Neural cell (in vitro differentiated cells): ENCODE results near the gene FSCN2. TPM values are rescaled to one million over a fixed set of nuclear protein-coding genes. Genes with fewer than 3 reads are reported as not detected.

Experiments
- H2AFZ ChIP-seq: fragments of 200-600, 300-800 bp; sonication (generic), shearing (Covaris generic); 2 replicates; pipeline ENCODE4 v1.6.0; 2014; ENCODE audit warnings: low read depth, mild to moderate bottlenecking, antibody characterized with exemption, low read length, moderate library complexity
- H3F3A ChIP-seq: fragments of 200-600 bp; shearing (Covaris generic); 2 replicates; pipeline ENCODE4 v1.6.1; 2016; ENCODE audit warnings: mild to moderate bottlenecking, moderate library complexity, mixed read lengths, antibody characterized with exemption, low read length; ENCODE audit not compliant: insufficient read depth, poor library complexity, severe bottlenecking
- H3K27ac ChIP-seq: fragments of 200-600, 300-800 bp; sonication (generic), shearing (Covaris generic); 2 replicates; pipeline ENCODE4 v1.5.1; 2014; ENCODE audit warnings: mild to moderate bottlenecking, low read length, moderate library complexity
- H3K27me3 ChIP-seq: fragments of 300-800, 200-600 bp; sonication (generic), shearing (Covaris generic); 2 replicates; pipeline ENCODE4 v1.6.0; 2014; ENCODE audit warnings: mild to moderate bottlenecking, low read depth, low read length, moderate library complexity; ENCODE audit not compliant: insufficient read depth
- H3K36me3 ChIP-seq: fragments of 300-800, 200-600 bp; sonication (generic), shearing (Covaris generic); 2 replicates; pipeline ENCODE4 v1.5.1; 2014; ENCODE audit warnings: mild to moderate bottlenecking, antibody characterized with exemption, low read length, moderate library complexity; ENCODE audit not compliant: insufficient read depth
- H3K4me2 ChIP-seq: fragments of 300-800, 200-600 bp; sonication (generic), shearing (Covaris generic); 2 replicates; pipeline ENCODE4 v1.6.0; 2014; ENCODE audit warnings: mild to moderate bottlenecking, low read length
- H3K4me3 ChIP-seq: fragments of 300-800, 200-600 bp; sonication (generic), shearing (Covaris generic); 2 replicates; pipeline ENCODE4 v1.5.1; 2014; ENCODE audit warnings: mild to moderate bottlenecking, low read length, moderate library complexity
- H3K79me2 ChIP-seq: fragments of 200-600 bp; shearing (Covaris generic); replicated peaks from 2 replicates; pipeline ENCODE4 v1.6.0; 2014; ENCODE audit warnings: mild to moderate bottlenecking, low read length, moderate library complexity; ENCODE audit not compliant: insufficient read depth
- H3K9ac ChIP-seq: fragments of 300-800, 200-600 bp; sonication (generic), shearing (Covaris generic); 2 replicates; pipeline ENCODE4 v1.6.1; 2016; ENCODE audit warnings: mild to moderate bottlenecking, low read length, mixed read lengths
- H3K9me2 ChIP-seq: fragments of 200-600 bp; shearing (Covaris generic); 2 replicates; pipeline ENCODE4 v1.6.1; 2016; ENCODE audit warnings: mild to moderate bottlenecking, low read length, mixed read lengths; ENCODE audit not compliant: insufficient read depth
- H3K9me3 ChIP-seq: fragments of 200-600, 300-800 bp; sonication (generic), shearing (Covaris generic); 2 replicates; pipeline ENCODE4 v1.6.1; 2016; ENCODE audit warnings: mild to moderate bottlenecking, mixed run types, low read length, moderate library complexity, mixed read lengths
- H4K20me1 ChIP-seq: fragments of 200-600 bp; shearing (Covaris generic); 2 replicates; pipeline ENCODE4 v1.6.1; 2016; ENCODE audit warnings: mild to moderate bottlenecking, mixed run types; ENCODE audit not compliant: insufficient read depth
- EP300 ChIP-seq: fragments of 450-650 bp; conservative IDR thresholded peaks from 2 replicates; pipeline ENCODE4 v1.6.1; 2014; ENCODE audit warnings: antibody characterized with exemption, mild to moderate bottlenecking, moderate library complexity; ENCODE audit not compliant: poor library complexity, severe bottlenecking
- EZH2 ChIP-seq: fragments of 200-600, 300-800 bp; shearing (Covaris generic), sonication (generic); IDR thresholded peaks from 2 replicates; pipeline ENCODE4 v1.6.1; 2014; ENCODE audit warnings: antibody characterized with exemption, low read length, borderline replicate concordance, mild to moderate bottlenecking; ENCODE audit not compliant: insufficient read depth, poor library complexity, severe bottlenecking
- MXI1 ChIP-seq: fragments of 450-650 bp; conservative IDR thresholded peaks from 2 replicates; pipeline ENCODE4 v1.6.1; 2014; ENCODE audit warnings: antibody characterized with exemption, mild to moderate bottlenecking; ENCODE audit not compliant: poor library complexity, severe bottlenecking
- POLR2AphosphoS5 ChIP-seq: IDR thresholded peaks from 2 replicates; pipeline ENCODE4 v1.6.1; 2012
- RAD21 ChIP-seq: fragments of 450-650 bp; conservative IDR thresholded peaks from 2 replicates; pipeline ENCODE4 v1.6.1; 2014; ENCODE audit warnings: antibody characterized with exemption, mild to moderate bottlenecking, moderate library complexity
- SMC3 ChIP-seq: fragments of 450-650 bp; conservative IDR thresholded peaks from 2 replicates; pipeline ENCODE4 v1.6.1; 2014; ENCODE audit warnings: antibody characterized with exemption, mild to moderate bottlenecking, moderate library complexity; ENCODE audit not compliant: poor library complexity
- TAF1 ChIP-seq: IDR thresholded peaks from 2 replicates; pipeline ENCODE4 v1.6.1; 2012; ENCODE audit warnings: low read depth
- polyA plus RNA-seq: library from polyadenylated mRNA; depleted of rRNA; stranded (reverse); fragments of >200 nt; gene quantifications from 2 replicates; pipeline ENCODE4 v1.2.3, GENCODE V29; 2014
- TF ChIP-seq, protein P1 (sequence below): fragments of 450-650 bp; IDR thresholded peaks from 2 replicates; pipeline ENCODE4 v1.5.1; 2014; ENCODE audit warnings: antibody characterized with exemption, mild to moderate bottlenecking, moderate library complexity; ENCODE audit not compliant: poor library complexity, severe bottlenecking
- TF ChIP-seq, protein P2 (sequence below): IDR thresholded peaks from 2 replicates; pipeline ENCODE4 v1.6.1; 2012; ENCODE audit warnings: borderline replicate concordance

FSCN2 gene
- polyA plus RNA-seq, 1 donor from 2014 or later, result 4.8 TPM

DNA sequence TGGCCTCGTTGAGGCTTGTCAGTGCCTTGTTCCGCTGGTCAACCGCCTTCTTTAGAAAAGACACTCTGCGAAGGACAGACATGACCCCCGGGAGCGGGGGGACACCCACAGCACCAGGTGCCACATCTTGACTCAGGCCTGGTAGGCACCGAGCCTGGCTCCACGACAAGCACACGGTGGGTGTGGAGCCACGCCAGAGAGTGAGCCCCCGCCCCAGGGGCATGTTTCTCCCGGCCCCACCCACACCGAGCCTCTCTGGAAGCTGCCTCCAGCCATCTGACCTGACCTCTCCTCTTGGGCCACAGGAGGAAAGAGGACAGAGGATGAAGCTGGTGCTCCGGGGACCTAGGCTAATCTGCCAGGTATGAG is 19.4 kb downstream of the FSCN2 start:
- peaks cover 13% of the 10 kb centered on the region for H3K79me2 ChIP-seq
- H4K20me1 ChIP-seq, result no peaks in the 10 kb centered on the region
- H3K4me3 ChIP-seq, result no peak overlapping the region
- no peaks in the 10 kb centered on the region for H3K36me3 ChIP-seq
- no peak overlapping the region for H3K27ac ChIP-seq
- no peaks in the 10 kb centered on the region for H3F3A ChIP-seq
- no peak overlapping the region for H3K9ac ChIP-seq
- H3K9me3 ChIP-seq, result no peaks in the 10 kb centered on the region
- H3K4me2 ChIP-seq, result no peak overlapping the region
- TF ChIP-seq RAD21, result no peak
- TF ChIP-seq, protein P1, sequence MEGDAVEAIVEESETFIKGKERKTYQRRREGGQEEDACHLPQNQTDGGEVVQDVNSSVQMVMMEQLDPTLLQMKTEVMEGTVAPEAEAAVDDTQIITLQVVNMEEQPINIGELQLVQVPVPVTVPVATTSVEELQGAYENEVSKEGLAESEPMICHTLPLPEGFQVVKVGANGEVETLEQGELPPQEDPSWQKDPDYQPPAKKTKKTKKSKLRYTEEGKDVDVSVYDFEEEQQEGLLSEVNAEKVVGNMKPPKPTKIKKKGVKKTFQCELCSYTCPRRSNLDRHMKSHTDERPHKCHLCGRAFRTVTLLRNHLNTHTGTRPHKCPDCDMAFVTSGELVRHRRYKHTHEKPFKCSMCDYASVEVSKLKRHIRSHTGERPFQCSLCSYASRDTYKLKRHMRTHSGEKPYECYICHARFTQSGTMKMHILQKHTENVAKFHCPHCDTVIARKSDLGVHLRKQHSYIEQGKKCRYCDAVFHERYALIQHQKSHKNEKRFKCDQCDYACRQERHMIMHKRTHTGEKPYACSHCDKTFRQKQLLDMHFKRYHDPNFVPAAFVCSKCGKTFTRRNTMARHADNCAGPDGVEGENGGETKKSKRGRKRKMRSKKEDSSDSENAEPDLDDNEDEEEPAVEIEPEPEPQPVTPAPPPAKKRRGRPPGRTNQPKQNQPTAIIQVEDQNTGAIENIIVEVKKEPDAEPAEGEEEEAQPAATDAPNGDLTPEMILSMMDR, result no peak
- H3K9me2 ChIP-seq, result no peaks in the 10 kb centered on the region
- H2AFZ ChIP-seq, result no peak overlapping the region
- peaks cover 3% of the 10 kb centered on the region for H3K27me3 ChIP-seq

DNA sequence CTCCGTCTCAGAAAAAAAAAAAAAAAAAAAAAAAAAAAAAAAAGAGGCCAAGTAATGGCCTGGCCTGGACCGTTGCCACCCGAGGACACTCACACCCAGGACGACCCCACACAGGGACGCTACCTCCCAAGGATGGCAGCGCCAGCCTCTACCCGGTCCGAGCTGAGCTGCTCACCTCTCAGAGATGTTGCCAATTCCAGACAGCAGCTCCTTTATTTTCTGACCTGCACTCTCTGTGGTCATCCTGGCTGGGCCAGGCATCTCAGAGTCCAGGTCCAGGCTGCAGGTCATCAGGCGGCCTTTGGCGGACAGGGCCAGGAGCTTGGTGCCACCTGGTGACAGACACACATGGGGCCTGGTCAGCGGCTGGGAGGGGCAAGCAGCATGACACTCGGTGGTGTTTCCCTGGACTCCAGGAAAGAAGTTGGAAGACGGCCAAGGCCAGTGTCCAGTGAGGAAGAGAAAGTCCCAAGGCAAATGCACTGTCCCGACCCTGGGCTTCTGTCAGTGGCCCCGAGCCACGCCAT is 20.9 kb downstream of the FSCN2 start:
- H3F3A ChIP-seq, result no peaks in the 10 kb centered on the region
- H3K79me2 ChIP-seq, result peaks cover 13% of the 10 kb centered on the region
- peaks cover 3% of the 10 kb centered on the region for H3K27me3 ChIP-seq
- H3K9me2 ChIP-seq, result no peaks in the 10 kb centered on the region
- no peak overlapping the region for H2AFZ ChIP-seq
- no peaks in the 10 kb centered on the region for H4K20me1 ChIP-seq
- TF ChIP-seq, protein P1, result no peak
- H3K9ac ChIP-seq, result no peak overlapping the region
- no peak overlapping the region for H3K4me2 ChIP-seq
- no peaks in the 10 kb centered on the region for H3K9me3 ChIP-seq
- no peaks in the 10 kb centered on the region for H3K36me3 ChIP-seq
- H3K4me3 ChIP-seq, result no peak overlapping the region
- H3K27ac ChIP-seq, result no peak overlapping the region

DNA sequence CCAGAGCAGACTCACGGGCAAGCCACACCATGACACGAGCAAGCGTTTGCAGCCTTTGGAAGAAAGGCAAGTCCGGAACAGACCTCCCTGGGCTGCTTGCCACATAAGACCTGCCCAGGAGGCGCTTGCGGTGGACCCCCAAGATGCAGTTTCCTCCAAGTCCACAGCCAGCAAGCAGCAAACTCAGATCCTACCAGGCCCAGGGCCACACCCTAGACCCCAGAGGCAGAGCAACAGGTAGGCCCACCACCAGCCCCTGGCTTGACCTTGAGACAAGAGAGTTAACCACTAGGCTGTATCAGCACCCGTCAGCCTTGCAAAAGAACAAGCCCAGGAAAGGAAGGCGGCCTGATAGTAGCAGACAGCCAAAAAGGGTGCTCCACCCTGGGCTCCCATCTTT is 21.6 kb downstream of the FSCN2 start:
- H3K27me3 ChIP-seq, result peaks cover 3% of the 10 kb centered on the region
- H3K79me2 ChIP-seq, result peaks cover 13% of the 10 kb centered on the region
- TF ChIP-seq TAF1, result no peak
- TF ChIP-seq, protein P1, result no peak
- TF ChIP-seq MXI1, result no peak
- TF ChIP-seq POLR2AphosphoS5, result no peak
- TF ChIP-seq EZH2, result no peak
- TF ChIP-seq EP300, result no peak
- TF ChIP-seq, protein P2, sequence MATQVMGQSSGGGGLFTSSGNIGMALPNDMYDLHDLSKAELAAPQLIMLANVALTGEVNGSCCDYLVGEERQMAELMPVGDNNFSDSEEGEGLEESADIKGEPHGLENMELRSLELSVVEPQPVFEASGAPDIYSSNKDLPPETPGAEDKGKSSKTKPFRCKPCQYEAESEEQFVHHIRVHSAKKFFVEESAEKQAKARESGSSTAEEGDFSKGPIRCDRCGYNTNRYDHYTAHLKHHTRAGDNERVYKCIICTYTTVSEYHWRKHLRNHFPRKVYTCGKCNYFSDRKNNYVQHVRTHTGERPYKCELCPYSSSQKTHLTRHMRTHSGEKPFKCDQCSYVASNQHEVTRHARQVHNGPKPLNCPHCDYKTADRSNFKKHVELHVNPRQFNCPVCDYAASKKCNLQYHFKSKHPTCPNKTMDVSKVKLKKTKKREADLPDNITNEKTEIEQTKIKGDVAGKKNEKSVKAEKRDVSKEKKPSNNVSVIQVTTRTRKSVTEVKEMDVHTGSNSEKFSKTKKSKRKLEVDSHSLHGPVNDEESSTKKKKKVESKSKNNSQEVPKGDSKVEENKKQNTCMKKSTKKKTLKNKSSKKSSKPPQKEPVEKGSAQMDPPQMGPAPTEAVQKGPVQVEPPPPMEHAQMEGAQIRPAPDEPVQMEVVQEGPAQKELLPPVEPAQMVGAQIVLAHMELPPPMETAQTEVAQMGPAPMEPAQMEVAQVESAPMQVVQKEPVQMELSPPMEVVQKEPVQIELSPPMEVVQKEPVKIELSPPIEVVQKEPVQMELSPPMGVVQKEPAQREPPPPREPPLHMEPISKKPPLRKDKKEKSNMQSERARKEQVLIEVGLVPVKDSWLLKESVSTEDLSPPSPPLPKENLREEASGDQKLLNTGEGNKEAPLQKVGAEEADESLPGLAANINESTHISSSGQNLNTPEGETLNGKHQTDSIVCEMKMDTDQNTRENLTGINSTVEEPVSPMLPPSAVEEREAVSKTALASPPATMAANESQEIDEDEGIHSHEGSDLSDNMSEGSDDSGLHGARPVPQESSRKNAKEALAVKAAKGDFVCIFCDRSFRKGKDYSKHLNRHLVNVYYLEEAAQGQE, result no peak
- TF ChIP-seq RAD21, result no peak
- TF ChIP-seq SMC3, result no peak
- H2AFZ ChIP-seq, result no peak overlapping the region
- no peak overlapping the region for H3K9ac ChIP-seq
- H3K27ac ChIP-seq, result no peak overlapping the region
- H4K20me1 ChIP-seq, result no peaks in the 10 kb centered on the region
- no peaks in the 10 kb centered on the region for H3K36me3 ChIP-seq
- H3K9me2 ChIP-seq, result no peaks in the 10 kb centered on the region
- no peaks in the 10 kb centered on the region for H3F3A ChIP-seq
- no peak overlapping the region for H3K4me2 ChIP-seq
- H3K9me3 ChIP-seq, result no peaks in the 10 kb centered on the region
- no peak overlapping the region for H3K4me3 ChIP-seq
